Loucy (cell line): ENCODE results near the gene RNU4-1.

Experiments used
- H2AFZ ChIP-seq: fragments of 200-600 bp; sonication (generic); 2 replicates; pipeline ENCODE4 v1.6.0; 2016; ENCODE audit warnings: antibody characterized with exemption, mild to moderate bottlenecking, low read length, moderate library complexity
- H3F3A ChIP-seq: fragments of 200-600 bp; 2 replicates; pipeline ENCODE4 v1.6.0; 2016; ENCODE audit warnings: antibody characterized with exemption, low read depth, mild to moderate bottlenecking
- H3K27me3 ChIP-seq: fragments of 200-600 bp; sonication (generic); 2 replicates; pipeline ENCODE4 v1.6.1; 2014; ENCODE audit warnings: low read length, mild to moderate bottlenecking; ENCODE audit not compliant: insufficient read depth, poor library complexity, severe bottlenecking
- H3K36me3 ChIP-seq: fragments of 200-600 bp; sonication (generic); 2 replicates; pipeline ENCODE4 v1.6.1; 2016; ENCODE audit warnings: low read length; ENCODE audit not compliant: insufficient read depth
- H3K4me1 ChIP-seq: fragments of 200-600 bp; sonication (generic); 2 replicates; pipeline ENCODE4 v1.5.1; 2014; ENCODE audit warnings: low read length, mild to moderate bottlenecking; ENCODE audit not compliant: insufficient read depth, poor library complexity, severe bottlenecking
- H3K4me2 ChIP-seq: fragments of 200-600 bp; sonication (generic); 2 replicates; pipeline ENCODE4 v1.6.0; 2014; ENCODE audit warnings: antibody characterized with exemption, low read length, low read depth, mild to moderate bottlenecking; ENCODE audit not compliant: poor library complexity, severe bottlenecking
- H3K4me3 ChIP-seq: fragments of 200-600 bp; sonication (generic); 2 replicates; pipeline ENCODE4 v1.5.1; 2014; ENCODE audit warnings: low read length, mild to moderate bottlenecking, mixed read lengths; ENCODE audit not compliant: poor library complexity, severe bottlenecking
- H3K79me2 ChIP-seq: fragments of 200-600 bp; sonication (generic); 2 replicates; pipeline ENCODE4 v1.6.1; 2014; ENCODE audit warnings: low read length; ENCODE audit not compliant: insufficient read depth
- H3K9ac ChIP-seq: fragments of 200-600 bp; sonication (generic); 2 replicates; pipeline ENCODE4 v1.6.0; 2014; ENCODE audit warnings: mild to moderate bottlenecking, low read depth, low read length, moderate library complexity; ENCODE audit not compliant: poor library complexity, severe bottlenecking
- H3K9me2 ChIP-seq: fragments of 200-600 bp; sonication (generic); replicated peaks from 2 replicates; pipeline ENCODE4 v1.6.1; 2016; ENCODE audit warnings: low read depth, low read length, mixed read lengths
- H3K9me3 ChIP-seq: fragments of 200-600 bp; sonication (generic); 2 replicates; pipeline ENCODE4 v1.6.1; 2014; ENCODE audit warnings: mild to moderate bottlenecking, antibody characterized with exemption, low read length, low read depth; ENCODE audit not compliant: insufficient read depth
- H4K20me1 ChIP-seq: fragments of 200-600 bp; sonication (generic); 2 replicates; pipeline ENCODE4 v1.6.0; 2014; ENCODE audit warnings: antibody characterized with exemption, low read length, mild to moderate bottlenecking; ENCODE audit not compliant: insufficient read depth, poor library complexity, severe bottlenecking
- CTCF ChIP-seq: fragments of 200-600 bp; sonication (generic); conservative IDR thresholded peaks from 2 replicates; pipeline ENCODE4 v1.5.1; 2014; ENCODE audit warnings: mild to moderate bottlenecking, antibody characterized with exemption, low read length
- EZH2phosphoT487 ChIP-seq: fragments of 200-600 bp; IDR thresholded peaks from 2 replicates; pipeline ENCODE4 v1.6.1; 2018; ENCODE audit warnings: antibody characterized with exemption, mild to moderate bottlenecking, moderate library complexity, borderline replicate concordance

The RNU4-1 gene

GRCh38 chr12:120290609-120291305 is 2.3 kb downstream of the RNU4-1 start:
- no peak overlapping the region for H3K4me3 ChIP-seq
- no peak overlapping the region for H3K9ac ChIP-seq
- no peaks in the 10 kb centered on the region for H3K36me3 ChIP-seq
- no peaks in the 10 kb centered on the region for H3K9me3 ChIP-seq
- no peaks in the 10 kb centered on the region for H3K27me3 ChIP-seq
- no peaks in the 10 kb centered on the region for H3K9me2 ChIP-seq
- no peak for TF ChIP-seq EZH2phosphoT487
- no peak for TF ChIP-seq CTCF
- H3K4me1 ChIP-seq = peaks cover 9% of the 10 kb centered on the region
- H3F3A ChIP-seq = peaks cover 17% of the 10 kb centered on the region
- H3K79me2 ChIP-seq = no peaks in the 10 kb centered on the region
- H4K20me1 ChIP-seq = no peaks in the 10 kb centered on the region
- H2AFZ ChIP-seq = no peak overlapping the region
- H3K4me2 ChIP-seq = peak overlapping the region; percentile 30

GRCh38 chr12:120287491-120287890 is 5.5 kb downstream of the RNU4-1 start:
- Histone ChIP-seq H3K27me3 (no peaks in the 10 kb centered on the region), H4K20me1 (no peaks in the 10 kb centered on the region), H3K4me1 (peaks cover 2% of the 10 kb centered on the region), H3K4me2 (no peak overlapping the region), H3K9me2 (no peaks in the 10 kb centered on the region), H3F3A (peaks cover 13% of the 10 kb centered on the region), H3K9me3 (no peaks in the 10 kb centered on the region), H3K9ac (no peak overlapping the region), H3K79me2 (no peaks in the 10 kb centered on the region), H3K36me3 (no peaks in the 10 kb centered on the region), H3K4me3 (no peak overlapping the region), H2AFZ (no peak overlapping the region)
- TF ChIP-seq CTCF (no peak), EZH2phosphoT487 (no peak)

- Histone ChIP-seq H3K4me2 (no peak overlapping the region), H4K20me1 (no peaks in the 10 kb centered on the region), H3K36me3 (no peaks in the 10 kb centered on the region), H3F3A (peaks cover 9% of the 10 kb centered on the region), H3K4me3 (no peak overlapping the region), H3K27me3 (no peaks in the 10 kb centered on the region), H2AFZ (no peak overlapping the region), H3K9me3 (no peaks in the 10 kb centered on the region), H3K4me1 (no peaks in the 10 kb centered on the region), H3K79me2 (no peaks in the 10 kb centered on the region), H3K9ac (no peak overlapping the region), H3K9me2 (no peaks in the 10 kb centered on the region)
- TF ChIP-seq CTCF = no peak
- no peak for TF ChIP-seq EZH2phosphoT487
Observed at GRCh38 chr12:120286768-120287490, 6.1 kb downstream of the RNU4-1 start.
